Upper lobe of left lung (tissue), 6 donors: ENCODE data around the gene CBX8. TPM values are rescaled to one million over a fixed set of nuclear protein-coding genes. Genes with fewer than 3 reads are reported as not detected.
A peak's percentile ranks its signal among the peaks of the same experiment; 100 is the strongest.

Experiments used
- ATAC-seq, 2 donors: fragments of 200-7000 bp; cut with Tn5 transposase; one replicate each; pipeline ENCODE4 v1.9.1; 2022; ENCODE audit warnings: mild to moderate bottlenecking in 2 of 2, moderate library complexity in 2 of 2; ENCODE audit not compliant: low FRiP score in 2 of 2
- DNase-seq, 2 donors: peaks; one replicate each; pipeline ENCODE4 v3.0.0-alpha.2; 2019 to 2020
- H3K27ac ChIP-seq, 4 donors: fragments of 200-600 bp; sonication (generic); one replicate each; pipeline ENCODE4 v1.5.1; 2016 to 2019
- H3K27me3 ChIP-seq, 4 donors: fragments of 200-600 bp; sonication (generic); one replicate each; pipeline ENCODE4 v1.5.1; 2017 to 2019
- H3K36me3 ChIP-seq, 4 donors: fragments of 200-600 bp; sonication (generic); one replicate each; pipeline ENCODE4 v1.5.1; 2016 to 2019
- H3K4me1 ChIP-seq, 4 donors: fragments of 200-600 bp; sonication (generic); one replicate each; pipeline ENCODE4 v1.5.1; 2018 to 2019
- H3K4me3 ChIP-seq, 4 donors: fragments of 200-600 bp; sonication (generic); one replicate each; pipeline ENCODE4 v1.5.1; 2017 to 2019; ENCODE audit warnings: mild to moderate bottlenecking in 2 of 4, moderate library complexity in 1 of 4
- H3K9me3 ChIP-seq, 4 donors: fragments of 200-600 bp; sonication (generic); one replicate each; pipeline ENCODE4 v1.5.1; 2018 to 2019
- CTCF ChIP-seq, 6 experiments: fragments of 450-650 bp in 4 of 6; fragments of 200-600 bp in 2 of 6; sonication (generic) in 2 of 6; IDR thresholded peaks; one replicate each; pipeline ENCODE4 v1.5.1; 2016 to 2019; ENCODE audit warnings: antibody characterized with exemption in 6 of 6
- EP300 ChIP-seq, 4 donors: sonication (generic); formaldehyde crosslinking; IDR thresholded peaks; one replicate each; pipeline ENCODE4 v1.5.1; 2017; ENCODE audit warnings: antibody characterized with exemption in 4 of 4, control low read depth in 2 of 4
- POLR2A ChIP-seq, 4 donors: fragments of 450-650 bp; IDR thresholded peaks; one replicate each; pipeline ENCODE4 v1.5.1; 2016 to 2017; ENCODE audit warnings: antibody characterized with exemption in 4 of 4, mild to moderate bottlenecking in 2 of 4
- POLR2AphosphoS5 ChIP-seq, 2 donors: sonication (generic); formaldehyde crosslinking; IDR thresholded peaks; one replicate each; pipeline ENCODE4 v1.5.1; 2017; ENCODE audit warnings: antibody characterized with exemption in 2 of 2
- WGBS, 2 donors: methylation state at CpG; one replicate each; pipeline ENCODE4 v1.1.5; 2017 to 2018; 5-methylcytosine and 5-hydroxymethylcytosine counted together
- total RNA-seq, 6 donors: library from RNA; depleted of rRNA in 4 of 6; stranded (reverse); fragments of >200 nt in 4 of 6; gene quantifications; one replicate each; pipeline versions ENCODE4 v1.1.0 to v1.2.1, GENCODE V29; 2016 to 2021
- donor health status: DM: no; HTN: no; CAD: no; lungs with moderate emphysema.
- donor health status: DM: no; HTN: yes; CAD: no; lungs with severe emphysema.

The CBX8 gene
- total RNA-seq, 6 donors from 2014 or later, result 2.0 to 16.8 (median 8.8) TPM

- 92 to 96% methylated on average over 9 to 14 of the region's 15 CpGs for WGBS, 2 donors
- Histone ChIP-seq H3K36me3 (peaks cover 0 to 5% (median 1%) of the 10 kb centered on the region in 4 donors), H3K27me3 (peaks cover 0 to 27% (median 18%) of the 10 kb centered on the region in 4 donors), H3K27ac (no peak overlapping the region), H3K4me3 (no peak overlapping the region), H3K9me3 (no peaks in the 10 kb centered on the region), H3K4me1 (peaks cover 8 to 27% (median 16%) of the 10 kb centered on the region in 4 donors)
- no peak for TF ChIP-seq POLR2AphosphoS5 (IDR thresholded peaks at IDR 0.05)
- TF ChIP-seq POLR2A (IDR thresholded peaks at IDR 0.05), result no peak
- TF ChIP-seq EP300 (IDR thresholded peaks at IDR 0.05), result no peak
- no peak for TF ChIP-seq CTCF (IDR thresholded peaks at IDR 0.05)
- ATAC-seq (no peak), DNase-seq (peak in 1 of 2 donors; percentile 50)
Observed at GRCh38 chr17:79785900-79786810, 10.7 kb downstream of the CBX8 start.

- no peak for ATAC-seq
- TF ChIP-seq CTCF (IDR thresholded peaks at IDR 0.05) (no peak), POLR2A (IDR thresholded peaks at IDR 0.05) (no peak), POLR2AphosphoS5 (IDR thresholded peaks at IDR 0.05) (no peak), EP300 (IDR thresholded peaks at IDR 0.05) (no peak)
- H3K36me3 ChIP-seq, result peaks cover 0 to 5% (median 1%) of the 10 kb centered on the region in 4 donors
- no peak overlapping the region for H3K4me3 ChIP-seq
- peak in 1 of 2 donors; percentile 44 for DNase-seq
- peaks cover 0 to 18% (median 9%) of the 10 kb centered on the region in 4 donors for H3K27me3 ChIP-seq
- peaks cover 7 to 18% (median 9%) of the 10 kb centered on the region in 4 donors for H3K4me1 ChIP-seq
- 93 to 97% methylated on average over 10 to 15 of the region's 17 CpGs for WGBS, 2 donors
- no peaks in the 10 kb centered on the region for H3K9me3 ChIP-seq
- no peak overlapping the region for H3K27ac ChIP-seq
Observed at GRCh38 chr17:79785017-79785899, 11.6 kb downstream of the CBX8 start.

DNA sequence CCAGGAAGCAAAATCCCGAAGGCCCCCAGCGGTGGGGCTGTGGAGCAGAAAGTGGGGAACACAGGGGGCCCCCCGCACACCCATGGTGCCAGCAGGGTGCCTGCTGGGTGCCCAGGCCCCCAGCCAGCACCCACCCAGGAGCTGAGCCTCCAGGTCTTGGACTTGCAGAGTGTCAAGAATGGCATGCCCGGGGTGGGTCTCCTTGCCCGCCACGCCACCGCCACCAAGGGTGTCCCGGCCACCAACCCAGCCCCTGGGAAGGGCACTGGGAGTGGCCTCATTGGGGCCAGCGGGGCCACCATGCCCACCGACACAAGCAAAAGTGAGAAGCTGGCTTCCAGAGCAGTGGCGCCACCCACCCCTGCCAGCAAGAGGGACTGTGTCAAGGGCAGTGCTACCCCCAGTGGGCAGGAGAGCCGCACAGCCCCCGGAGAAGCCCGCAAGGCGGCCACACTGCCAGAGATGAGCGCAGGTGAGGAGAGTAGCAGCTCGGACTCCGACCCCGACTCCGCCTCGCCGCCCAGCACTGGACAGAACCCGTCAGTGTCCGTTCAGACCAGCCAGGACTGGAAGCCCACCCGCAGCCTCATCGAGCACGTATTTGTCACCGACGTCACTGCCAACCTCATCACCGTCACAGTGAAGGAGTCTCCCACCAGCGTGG lies 12.4 kb downstream of the CBX8 start:
- no peak overlapping the region for H3K27ac ChIP-seq
- peak in 1 of 2 donors; percentile 77 for DNase-seq
- peaks cover 0 to 5% (median 1%) of the 10 kb centered on the region in 4 donors for H3K36me3 ChIP-seq
- no peak for TF ChIP-seq EP300 (IDR thresholded peaks at IDR 0.05)
- TF ChIP-seq POLR2A (IDR thresholded peaks at IDR 0.05), result no peak
- TF ChIP-seq CTCF (IDR thresholded peaks at IDR 0.05), result no peak
- no peak for TF ChIP-seq POLR2AphosphoS5 (IDR thresholded peaks at IDR 0.05)
- ATAC-seq, result no peak
- H3K4me3 ChIP-seq, result no peak overlapping the region
- no peaks in the 10 kb centered on the region for H3K9me3 ChIP-seq
- WGBS, 2 donors, result 95% methylated on average over 20 to 28 of the region's 31 CpGs
- peaks cover 0 to 11% (median 1%) of the 10 kb centered on the region in 4 donors for H3K4me1 ChIP-seq
- peaks cover 0 to 11% (median 4%) of the 10 kb centered on the region in 4 donors for H3K27me3 ChIP-seq

DNA sequence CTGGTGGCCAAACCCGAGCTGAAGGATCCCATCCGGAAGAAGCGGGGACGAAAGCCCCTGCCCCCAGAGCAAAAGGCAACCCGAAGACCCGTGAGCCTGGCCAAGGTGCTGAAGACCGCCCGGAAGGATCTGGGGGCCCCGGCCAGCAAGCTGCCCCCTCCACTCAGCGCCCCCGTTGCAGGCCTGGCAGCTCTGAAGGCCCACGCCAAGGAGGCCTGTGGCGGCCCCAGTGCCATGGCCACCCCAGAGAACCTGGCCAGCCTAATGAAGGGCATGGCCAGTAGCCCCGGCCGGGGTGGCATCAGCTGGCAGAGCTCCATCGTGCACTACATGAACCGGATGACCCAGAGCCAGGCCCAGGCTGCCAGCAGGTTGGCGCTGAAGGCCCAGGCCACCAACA lies 13.0 kb downstream of the CBX8 start:
- no peak for ATAC-seq
- no peak for DNase-seq
- WGBS, 2 donors, result 97% methylated on average over 18 of the region's 18 CpGs; no CpG with 5 or more reads in 1 of the 2 donors
- Histone ChIP-seq H3K9me3 (no peaks in the 10 kb centered on the region), H3K4me1 (peaks cover 1 to 15% (median 4%) of the 10 kb centered on the region in 4 donors), H3K36me3 (peaks cover 0 to 5% (median 1%) of the 10 kb centered on the region in 4 donors), H3K4me3 (no peak overlapping the region), H3K27ac (no peak overlapping the region), H3K27me3 (peaks cover 0 to 6% (median 2%) of the 10 kb centered on the region in 4 donors)
- TF ChIP-seq EP300 (IDR thresholded peaks at IDR 0.05), result no peak
- no peak for TF ChIP-seq POLR2AphosphoS5 (IDR thresholded peaks at IDR 0.05)
- TF ChIP-seq POLR2A (IDR thresholded peaks at IDR 0.05), result no peak
- no peak for TF ChIP-seq CTCF (IDR thresholded peaks at IDR 0.05)
